ENCODE data around the gene PLSCR3. TPM values are rescaled to one million over a fixed set of nuclear protein-coding genes. Genes with fewer than 3 reads are reported as not detected.

The PLSCR3 gene
- total RNA-seq, 4 donors from 2014 or later, result 13.2 to 32.4 (median 18.4) TPM

DNA sequence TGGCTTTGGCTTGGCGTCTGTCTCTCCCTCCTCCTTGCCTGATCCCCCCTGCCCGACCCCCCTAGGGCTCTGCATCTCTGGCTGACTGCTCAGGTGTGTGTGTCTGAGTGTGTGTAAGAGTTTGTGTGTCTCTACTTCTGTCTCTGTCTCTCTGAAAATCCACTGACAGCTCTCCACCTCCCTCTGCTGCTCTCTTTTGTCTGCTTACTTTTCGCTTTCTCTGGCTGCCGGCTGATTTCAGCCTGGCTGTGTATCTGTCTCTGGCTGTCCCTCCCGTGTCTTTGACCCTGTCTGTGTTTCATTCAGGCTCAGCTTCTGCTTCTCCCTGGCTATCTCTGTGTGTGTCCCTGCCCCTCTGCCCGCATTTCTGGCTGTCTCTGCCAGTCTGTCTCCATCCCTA, 22.0 kb upstream of the PLSCR3 start:
- in situ Hi-C loops (cut with MboI; ENCODE audit: low pct_ligation_motif_present in 1 of 4, low pct_unique_long_range_greater_than_20kb in 1 of 4, low sequenced_read_pairs in 3 of 4), result no loop called here
- H3K9me3 ChIP-seq, result no peaks in the 10 kb centered on the region
- 67 to 70% methylated on average over 2 to 6 of the region's 6 CpGs for WGBS, 2 donors (ENCODE audit: low coverage in 1 of 2)
- H3K36me3 ChIP-seq, result no peaks in the 10 kb centered on the region
- H3K4me3 ChIP-seq, result no peak overlapping the region
- no peak for DNase-seq
- no peaks in the 10 kb centered on the region for H3K27me3 ChIP-seq
- no peaks in the 10 kb centered on the region for H3K4me1 ChIP-seq
- TF ChIP-seq POLR2AphosphoS5 (IDR thresholded peaks at IDR 0.05), result no peak
- TF ChIP-seq POLR2A (IDR thresholded peaks at IDR 0.05), result no peak
- TF ChIP-seq EP300 (IDR thresholded peaks at IDR 0.05; ENCODE audit: low read depth), result no peak
- TF ChIP-seq, protein P1, sequence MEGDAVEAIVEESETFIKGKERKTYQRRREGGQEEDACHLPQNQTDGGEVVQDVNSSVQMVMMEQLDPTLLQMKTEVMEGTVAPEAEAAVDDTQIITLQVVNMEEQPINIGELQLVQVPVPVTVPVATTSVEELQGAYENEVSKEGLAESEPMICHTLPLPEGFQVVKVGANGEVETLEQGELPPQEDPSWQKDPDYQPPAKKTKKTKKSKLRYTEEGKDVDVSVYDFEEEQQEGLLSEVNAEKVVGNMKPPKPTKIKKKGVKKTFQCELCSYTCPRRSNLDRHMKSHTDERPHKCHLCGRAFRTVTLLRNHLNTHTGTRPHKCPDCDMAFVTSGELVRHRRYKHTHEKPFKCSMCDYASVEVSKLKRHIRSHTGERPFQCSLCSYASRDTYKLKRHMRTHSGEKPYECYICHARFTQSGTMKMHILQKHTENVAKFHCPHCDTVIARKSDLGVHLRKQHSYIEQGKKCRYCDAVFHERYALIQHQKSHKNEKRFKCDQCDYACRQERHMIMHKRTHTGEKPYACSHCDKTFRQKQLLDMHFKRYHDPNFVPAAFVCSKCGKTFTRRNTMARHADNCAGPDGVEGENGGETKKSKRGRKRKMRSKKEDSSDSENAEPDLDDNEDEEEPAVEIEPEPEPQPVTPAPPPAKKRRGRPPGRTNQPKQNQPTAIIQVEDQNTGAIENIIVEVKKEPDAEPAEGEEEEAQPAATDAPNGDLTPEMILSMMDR (IDR thresholded peaks at IDR 0.05), result no peak
- intact Hi-C loops (cut with DNase I; ENCODE audit: low total_unique reads), result no loop called here
- no peak overlapping the region for H3K27ac ChIP-seq

DNA sequence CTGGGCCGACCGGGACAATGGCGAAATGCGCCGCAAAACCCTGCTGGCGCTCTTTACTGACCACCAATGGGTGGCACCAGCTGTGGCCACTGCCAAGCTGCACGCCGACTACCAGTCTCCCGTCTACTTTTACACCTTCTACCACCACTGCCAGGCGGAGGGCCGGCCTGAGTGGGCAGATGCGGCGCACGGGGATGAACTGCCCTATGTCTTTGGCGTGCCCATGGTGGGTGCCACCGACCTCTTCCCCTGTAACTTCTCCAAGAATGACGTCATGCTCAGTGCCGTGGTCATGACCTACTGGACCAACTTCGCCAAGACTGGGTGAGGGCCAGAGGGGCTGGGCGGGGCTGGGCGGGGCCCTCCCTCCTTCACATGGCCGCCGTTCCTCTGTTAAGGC, 21.5 kb upstream of the PLSCR3 start:
- intact Hi-C loops (cut with DNase I; ENCODE audit: low total_unique reads), result no loop called here
- Histone ChIP-seq H3K9me3 (no peaks in the 10 kb centered on the region), H3K4me3 (no peak overlapping the region), H3K27me3 (no peaks in the 10 kb centered on the region), H3K36me3 (no peaks in the 10 kb centered on the region), H3K4me1 (no peaks in the 10 kb centered on the region), H3K27ac (no peak overlapping the region)
- 83 to 93% methylated on average over 3 to 23 of the region's 23 CpGs for WGBS, 2 donors (ENCODE audit: low coverage in 1 of 2)
- DNase-seq, result no peak
- in situ Hi-C loops (cut with MboI; ENCODE audit: low pct_ligation_motif_present in 1 of 4, low pct_unique_long_range_greater_than_20kb in 1 of 4, low sequenced_read_pairs in 3 of 4), result no loop called here
- TF ChIP-seq, protein P1 (IDR thresholded peaks at IDR 0.05), result no peak
- no peak for TF ChIP-seq EP300 (IDR thresholded peaks at IDR 0.05; ENCODE audit: low read depth)
- no peak for TF ChIP-seq POLR2AphosphoS5 (IDR thresholded peaks at IDR 0.05)
- no peak for TF ChIP-seq POLR2A (IDR thresholded peaks at IDR 0.05)

DNA sequence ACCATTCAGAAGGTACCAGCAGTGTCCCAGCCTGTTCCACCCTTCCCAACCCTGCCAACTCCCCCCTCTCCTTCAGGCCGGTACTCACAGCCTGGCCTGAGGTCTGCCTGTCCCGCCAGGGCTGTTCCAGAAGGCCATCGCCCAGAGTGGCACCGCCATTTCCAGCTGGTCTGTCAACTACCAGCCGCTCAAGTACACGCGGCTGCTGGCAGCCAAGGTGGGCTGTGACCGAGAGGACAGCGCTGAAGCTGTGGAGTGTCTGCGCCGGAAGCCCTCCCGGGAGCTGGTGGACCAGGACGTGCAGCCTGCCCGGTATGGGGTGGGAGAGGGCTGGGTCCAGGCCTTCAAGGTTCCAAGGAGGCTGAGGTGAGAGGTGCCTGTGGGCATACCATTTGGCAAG, 20.5 kb upstream of the PLSCR3 start:
- TF ChIP-seq, protein P1 (IDR thresholded peaks at IDR 0.05), result no peak
- no peak for TF ChIP-seq EP300 (IDR thresholded peaks at IDR 0.05; ENCODE audit: low read depth)
- TF ChIP-seq POLR2A (IDR thresholded peaks at IDR 0.05), result no peak
- no peak for TF ChIP-seq POLR2AphosphoS5 (IDR thresholded peaks at IDR 0.05)
- H3K4me1 ChIP-seq, result no peaks in the 10 kb centered on the region
- in situ Hi-C loops (cut with MboI; ENCODE audit: low pct_ligation_motif_present in 1 of 4, low pct_unique_long_range_greater_than_20kb in 1 of 4, low sequenced_read_pairs in 3 of 4), result no loop called here
- H3K4me3 ChIP-seq, result no peak overlapping the region
- H3K9me3 ChIP-seq, result no peaks in the 10 kb centered on the region
- WGBS, 2 donors (ENCODE audit: low coverage in 1 of 2), result 86% methylated on average over 14 of the region's 14 CpGs; no CpG with 5 or more reads in 1 of the 2 donors
- intact Hi-C loops (cut with DNase I; ENCODE audit: low total_unique reads), result no loop called here
- no peak for DNase-seq
- no peaks in the 10 kb centered on the region for H3K27me3 ChIP-seq
- no peaks in the 10 kb centered on the region for H3K36me3 ChIP-seq
- H3K27ac ChIP-seq, result no peak overlapping the region

DNA sequence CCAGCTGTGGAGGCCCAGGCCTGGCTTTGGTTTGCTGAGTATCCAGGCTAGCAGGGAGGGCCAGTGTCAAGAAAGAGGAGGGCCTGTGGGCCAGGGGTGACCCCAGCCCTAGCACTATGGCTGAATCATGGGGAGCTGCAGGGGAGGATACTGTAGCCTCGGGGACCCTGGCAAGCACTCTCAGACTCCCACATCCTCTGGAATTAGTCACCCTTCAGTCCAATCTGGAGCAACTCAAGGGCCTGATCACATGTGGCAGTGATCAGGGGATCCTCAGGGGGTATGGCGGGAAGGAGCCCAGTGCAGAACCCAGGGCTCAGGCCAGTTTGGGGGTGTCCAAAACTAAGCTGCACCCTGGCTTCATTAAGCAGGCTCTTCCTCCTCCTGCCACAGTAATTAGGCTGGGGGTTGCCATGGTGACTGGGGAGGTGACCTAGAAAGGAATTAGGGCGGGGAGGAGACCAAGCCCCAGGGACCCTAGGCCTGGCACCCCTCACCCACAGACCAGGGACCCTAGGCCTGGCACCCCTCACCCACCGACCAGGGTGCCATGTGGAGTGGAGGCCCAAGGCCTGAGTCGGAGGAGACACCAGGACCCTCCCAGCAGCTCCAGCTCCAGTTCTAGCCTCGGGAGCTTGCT, 19.1 kb upstream of the PLSCR3 start:
- no peak for TF ChIP-seq POLR2AphosphoS5 (IDR thresholded peaks at IDR 0.05)
- H3K27ac ChIP-seq, result no peak overlapping the region
- DNase-seq, result no peak
- no peaks in the 10 kb centered on the region for H3K9me3 ChIP-seq
- no peaks in the 10 kb centered on the region for H3K36me3 ChIP-seq
- in situ Hi-C loops (cut with MboI; ENCODE audit: low pct_ligation_motif_present in 1 of 4, low pct_unique_long_range_greater_than_20kb in 1 of 4, low sequenced_read_pairs in 3 of 4) (no loop called here), intact Hi-C loops (cut with DNase I; ENCODE audit: low total_unique reads) (no loop called here)
- H3K4me1 ChIP-seq, result no peaks in the 10 kb centered on the region
- no peak overlapping the region for H3K4me3 ChIP-seq
- WGBS, 2 donors (ENCODE audit: low coverage in 1 of 2), result 20 to 60% methylated on average over 1 to 5 of the region's 6 CpGs
- H3K27me3 ChIP-seq, result no peaks in the 10 kb centered on the region

DNA sequence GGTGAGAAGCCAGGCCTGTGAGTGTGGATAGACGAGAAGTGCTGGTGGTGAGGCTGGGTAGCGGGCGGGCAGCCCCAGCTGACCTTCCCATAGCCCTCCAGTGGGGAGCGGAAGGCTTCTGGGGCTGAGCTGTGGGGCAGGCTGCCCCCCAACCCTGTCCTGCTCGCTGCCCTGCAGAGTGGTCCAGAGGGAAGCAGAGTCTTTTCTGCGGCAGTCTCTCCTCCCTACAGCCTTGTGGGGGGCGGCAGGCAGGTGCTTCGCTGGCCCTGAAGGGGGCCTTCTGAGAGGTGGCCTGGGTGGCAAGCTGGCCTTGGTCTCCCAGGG, 17.1 kb upstream of the PLSCR3 start:
- intact Hi-C loops (cut with DNase I; ENCODE audit: low total_unique reads), result no loop called here
- no peak for DNase-seq
- Histone ChIP-seq H3K27ac (no peak overlapping the region), H3K4me1 (peaks cover 0 to 4% (median 0%) of the 10 kb centered on the region in 4 donors), H3K36me3 (no peaks in the 10 kb centered on the region), H3K4me3 (no peak overlapping the region), H3K9me3 (no peaks in the 10 kb centered on the region), H3K27me3 (peaks cover under 1% of the 10 kb centered on the region)
- TF ChIP-seq, protein P1 (IDR thresholded peaks at IDR 0.05), result no peak
- TF ChIP-seq POLR2AphosphoS5 (IDR thresholded peaks at IDR 0.05) (no peak), EP300 (IDR thresholded peaks at IDR 0.05; ENCODE audit: low read depth) (no peak)
- in situ Hi-C loops (cut with MboI; ENCODE audit: low pct_ligation_motif_present in 1 of 4, low pct_unique_long_range_greater_than_20kb in 1 of 4, low sequenced_read_pairs in 3 of 4), result no loop called here
- WGBS, 2 donors (ENCODE audit: low coverage in 1 of 2), result 92% methylated on average over 8 of the region's 8 CpGs; no CpG with 5 or more reads in 1 of the 2 donors
